ENCODE data around the gene MAP1LC3B2. TPM values are rescaled to one million over a fixed set of nuclear protein-coding genes. Genes with fewer than 3 reads are reported as not detected.
A peak's percentile ranks its signal among the peaks of the same experiment; 100 is the strongest.

MAP1LC3B2 gene
- total RNA-seq, 1 donor from 2014 or later, result not detected

GRCh38 chr12:116598311-116599284, 39.4 kb downstream of the MAP1LC3B2 start:
- H3K36me3 ChIP-seq, result no peaks in the 10 kb centered on the region
- ATAC-seq, result no peak
- intact Hi-C loops (cut with DNase I), result no loop called here
- no peak for DNase-seq
- H3K4me3 ChIP-seq, result peak overlapping the region; percentile 34
- no peaks in the 10 kb centered on the region for H3K27me3 ChIP-seq
- no peaks in the 10 kb centered on the region for H3K9me3 ChIP-seq
- TF ChIP-seq CTCF (IDR thresholded peaks at IDR 0.05), result no peak
- peak overlapping the region; percentile 72 for H3K27ac ChIP-seq
- H3K4me1 ChIP-seq, result peaks cover 14% of the 10 kb centered on the region

GRCh38 chr12:116599285-116600136, 40.3 kb downstream of the MAP1LC3B2 start:
- H3K4me3 ChIP-seq, result peak overlapping the region; percentile 34
- H3K27me3 ChIP-seq, result no peaks in the 10 kb centered on the region
- ATAC-seq (peak; percentile 93), DNase-seq (peak; percentile 89)
- TF ChIP-seq CTCF (IDR thresholded peaks at IDR 0.05), result peak; percentile 66
- no peaks in the 10 kb centered on the region for H3K9me3 ChIP-seq
- intact Hi-C loops (cut with DNase I), result no loop called here
- peaks cover 10% of the 10 kb centered on the region for H3K4me1 ChIP-seq
- H3K36me3 ChIP-seq, result no peaks in the 10 kb centered on the region
- peak overlapping the region; percentile 72 for H3K27ac ChIP-seq

GRCh38 chr12:116600959-116601918, 42.1 kb downstream of the MAP1LC3B2 start:
- no peak for DNase-seq
- Histone ChIP-seq H3K36me3 (no peaks in the 10 kb centered on the region), H3K9me3 (no peaks in the 10 kb centered on the region), H3K27me3 (no peaks in the 10 kb centered on the region), H3K4me1 (peaks cover 5% of the 10 kb centered on the region), H3K4me3 (no peak overlapping the region), H3K27ac (no peak overlapping the region)
- ATAC-seq, result no peak
- TF ChIP-seq CTCF (IDR thresholded peaks at IDR 0.05), result no peak
- intact Hi-C loops (cut with DNase I), result no loop called here

GRCh38 chr12:116601933-116602810, 43.0 kb downstream of the MAP1LC3B2 start:
- DNase-seq, result no peak
- Histone ChIP-seq H3K4me1 (peaks cover 5% of the 10 kb centered on the region), H3K9me3 (no peaks in the 10 kb centered on the region), H3K27me3 (no peaks in the 10 kb centered on the region), H3K27ac (no peak overlapping the region), H3K4me3 (no peak overlapping the region), H3K36me3 (no peaks in the 10 kb centered on the region)
- ATAC-seq, result no peak
- intact Hi-C loops (cut with DNase I), result no loop called here
- no peak for TF ChIP-seq CTCF (IDR thresholded peaks at IDR 0.05)

Measured in upper lobe of right lung (tissue), 1 donor.